Sigmoid colon (tissue), 7 donors: ENCODE data around the gene PLCB1. TPM values are rescaled to one million over a fixed set of nuclear protein-coding genes. Genes with fewer than 3 reads are reported as not detected.

ENCODE experiments used
- DNase-seq: peaks from one replicate; pipeline ENCODE4 v3.0.0-alpha.2; 2019
- H3K27ac ChIP-seq, 4 donors: fragments of 200-600 bp; sonication (generic); one replicate each; pipeline ENCODE4 v1.5.1; 2016 to 2019; ENCODE audit warnings: mild to moderate bottlenecking in 1 of 4
- H3K27me3 ChIP-seq, 3 donors: fragments of 200-600 bp; sonication (generic); one replicate each; pipeline ENCODE4 v1.5.1; 2019; ENCODE audit warnings: mild to moderate bottlenecking in 1 of 3
- H3K36me3 ChIP-seq, 4 donors: fragments of 200-600 bp; sonication (generic); one replicate each; pipeline ENCODE4 v1.5.1; 2016 to 2019
- H3K4me1 ChIP-seq, 4 donors: fragments of 200-600 bp; sonication (generic); one replicate each; pipeline ENCODE4 v1.5.1; 2017 to 2019
- H3K4me3 ChIP-seq, 4 donors: fragments of 200-600 bp; sonication (generic); one replicate each; pipeline ENCODE4 v1.5.1; 2017 to 2019; ENCODE audit warnings: mild to moderate bottlenecking in 2 of 4, moderate library complexity in 1 of 4
- H3K9me3 ChIP-seq, 4 donors: fragments of 200-600 bp in 3 of 4; sonication (generic) in 3 of 4; one replicate each; pipeline versions ENCODE4 v1.5.1 to v1.6.1; 2013 to 2019
- EP300 ChIP-seq, 4 donors: sonication (generic); formaldehyde crosslinking; IDR thresholded peaks; one replicate each; pipeline ENCODE4 v1.6.1; 2017; ENCODE audit warnings: antibody characterized with exemption in 4 of 4
- POLR2A ChIP-seq, 2 donors: fragments of 450-650 bp; IDR thresholded peaks; one replicate each; pipeline ENCODE4 v1.6.1; 2016; ENCODE audit warnings: antibody characterized with exemption in 2 of 2, mild to moderate bottlenecking in 2 of 2, moderate library complexity in 2 of 2
- POLR2AphosphoS5 ChIP-seq, 4 donors: sonication (generic); formaldehyde crosslinking; IDR thresholded peaks; one replicate each; pipeline ENCODE4 v1.6.1; 2017; ENCODE audit warnings: antibody characterized with exemption in 4 of 4
- WGBS, 2 donors: extraction: QIAGEN DNeasy Blood & Tissue Kit; methylation state at CpG; one replicate each; pipeline ENCODE4 v1.1.7; 2013; 5-methylcytosine and 5-hydroxymethylcytosine counted together
- intact Hi-C: fragments of 100-400 bp; cut with DNase I; formaldehyde crosslinking; loops from one replicate; pipeline ENCODE4 v1.15.1; 2023
- polyA plus RNA-seq, 3 donors: library from polyadenylated mRNA; stranded (reverse); fragments of 200-250 nt; gene quantifications; one replicate each; pipeline ENCODE4 v1.2.3, GENCODE V29; 2013
- total RNA-seq, 4 donors: library from RNA; depleted of rRNA; stranded (reverse); fragments of >200 nt; gene quantifications; one replicate each; pipeline ENCODE4 v1.1.0, GENCODE V29; 2016
- TF ChIP-seq, protein P1 (sequence below), 4 experiments: fragments of 450-650 bp in 3 of 4; fragments of 200-600 bp in 1 of 4; IDR thresholded peaks; one replicate each; pipeline ENCODE4 v1.5.1; 2016 to 2019; ENCODE audit warnings: antibody characterized with exemption in 4 of 4, mild to moderate bottlenecking in 3 of 4, moderate library complexity in 2 of 4
- donor health status: healthy with polysubstance abuse.
- donor health status: Bipolar disorder and iron deficiency.
- donor health status: healthy.

Gene PLCB1
- total and polyA plus RNA-seq, 7 donors, result 0.92 to 117 (median 86.7) TPM

DNA sequence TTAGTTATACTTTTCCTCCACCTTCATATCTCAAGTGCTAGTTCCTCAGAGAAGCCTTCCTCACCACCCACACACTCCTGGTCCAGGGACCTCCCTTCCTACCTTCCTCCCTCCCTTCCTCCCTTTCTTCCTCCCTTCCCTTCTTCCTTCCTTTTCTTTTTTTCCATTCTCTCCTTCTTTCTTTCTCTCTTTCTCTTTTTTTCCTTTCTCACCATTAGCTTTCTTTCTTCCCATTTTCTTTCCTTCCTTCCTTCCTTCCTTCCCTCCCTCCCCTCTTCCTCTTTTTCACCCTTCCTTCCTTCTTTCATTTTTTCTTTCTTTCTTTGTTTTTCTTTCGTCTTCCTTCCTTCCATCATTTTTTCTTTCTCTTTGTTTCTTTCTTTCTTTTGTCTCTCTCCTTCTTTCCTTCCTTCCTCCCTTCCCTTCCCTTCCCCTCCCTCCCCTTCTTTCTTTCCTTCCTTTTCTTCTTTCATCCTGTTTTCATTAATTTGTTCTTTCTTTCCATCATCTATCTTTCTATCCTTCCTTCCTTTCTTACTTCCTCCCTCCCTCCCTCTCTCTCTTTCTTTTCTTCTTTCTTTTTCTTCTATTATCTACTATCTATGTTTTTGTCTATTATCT, 416.0 kb downstream of the PLCB1 start:
- no peak overlapping the region for H3K4me3 ChIP-seq
- peaks cover 0 to 9% (median 6%) of the 10 kb centered on the region in 4 donors for H3K4me1 ChIP-seq
- intact Hi-C loops, result no loop called here
- no peak for DNase-seq
- no peaks in the 10 kb centered on the region for H3K9me3 ChIP-seq
- 90 to 91% methylated on average over 1 of the region's 1 CpG for WGBS, 2 donors
- no peaks in the 10 kb centered on the region for H3K36me3 ChIP-seq
- TF ChIP-seq EP300 (IDR thresholded peaks at IDR 0.05) (no peak), POLR2A (IDR thresholded peaks at IDR 0.05) (no peak), POLR2AphosphoS5 (IDR thresholded peaks at IDR 0.05) (no peak)
- TF ChIP-seq, protein P1, sequence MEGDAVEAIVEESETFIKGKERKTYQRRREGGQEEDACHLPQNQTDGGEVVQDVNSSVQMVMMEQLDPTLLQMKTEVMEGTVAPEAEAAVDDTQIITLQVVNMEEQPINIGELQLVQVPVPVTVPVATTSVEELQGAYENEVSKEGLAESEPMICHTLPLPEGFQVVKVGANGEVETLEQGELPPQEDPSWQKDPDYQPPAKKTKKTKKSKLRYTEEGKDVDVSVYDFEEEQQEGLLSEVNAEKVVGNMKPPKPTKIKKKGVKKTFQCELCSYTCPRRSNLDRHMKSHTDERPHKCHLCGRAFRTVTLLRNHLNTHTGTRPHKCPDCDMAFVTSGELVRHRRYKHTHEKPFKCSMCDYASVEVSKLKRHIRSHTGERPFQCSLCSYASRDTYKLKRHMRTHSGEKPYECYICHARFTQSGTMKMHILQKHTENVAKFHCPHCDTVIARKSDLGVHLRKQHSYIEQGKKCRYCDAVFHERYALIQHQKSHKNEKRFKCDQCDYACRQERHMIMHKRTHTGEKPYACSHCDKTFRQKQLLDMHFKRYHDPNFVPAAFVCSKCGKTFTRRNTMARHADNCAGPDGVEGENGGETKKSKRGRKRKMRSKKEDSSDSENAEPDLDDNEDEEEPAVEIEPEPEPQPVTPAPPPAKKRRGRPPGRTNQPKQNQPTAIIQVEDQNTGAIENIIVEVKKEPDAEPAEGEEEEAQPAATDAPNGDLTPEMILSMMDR (IDR thresholded peaks at IDR 0.05), result no peak
- H3K27ac ChIP-seq, result no peak overlapping the region
- no peaks in the 10 kb centered on the region for H3K27me3 ChIP-seq

DNA sequence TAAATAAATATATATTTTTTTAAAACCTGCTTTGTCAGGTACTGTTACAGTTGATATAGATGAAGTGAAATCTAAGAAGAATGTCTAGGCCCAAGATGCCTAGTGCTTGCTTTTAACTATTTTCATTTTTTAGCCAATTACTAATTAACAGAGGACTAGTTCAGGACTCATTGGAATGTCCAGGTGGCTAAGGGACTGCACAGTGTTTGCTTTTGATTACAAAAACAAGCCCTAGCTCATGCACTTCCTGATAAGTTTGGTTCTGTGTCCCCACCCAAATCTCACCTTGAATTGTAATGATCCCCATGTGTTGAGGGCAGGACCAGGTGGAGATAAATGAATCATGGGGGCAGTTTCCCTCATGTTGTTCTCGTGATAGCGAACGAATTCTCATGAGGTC, 417.1 kb downstream of the PLCB1 start:
- Histone ChIP-seq H3K27ac (no peak overlapping the region), H3K9me3 (no peaks in the 10 kb centered on the region), H3K36me3 (no peaks in the 10 kb centered on the region), H3K4me3 (no peak overlapping the region), H3K4me1 (peaks cover 0 to 10% (median 7%) of the 10 kb centered on the region in 4 donors), H3K27me3 (no peaks in the 10 kb centered on the region)
- TF ChIP-seq EP300 (IDR thresholded peaks at IDR 0.05) (no peak), POLR2A (IDR thresholded peaks at IDR 0.05) (no peak)
- 87 to 94% methylated on average over 3 of the region's 3 CpGs for WGBS, 2 donors
- intact Hi-C loops, result no loop called here
- DNase-seq, result no peak

DNA sequence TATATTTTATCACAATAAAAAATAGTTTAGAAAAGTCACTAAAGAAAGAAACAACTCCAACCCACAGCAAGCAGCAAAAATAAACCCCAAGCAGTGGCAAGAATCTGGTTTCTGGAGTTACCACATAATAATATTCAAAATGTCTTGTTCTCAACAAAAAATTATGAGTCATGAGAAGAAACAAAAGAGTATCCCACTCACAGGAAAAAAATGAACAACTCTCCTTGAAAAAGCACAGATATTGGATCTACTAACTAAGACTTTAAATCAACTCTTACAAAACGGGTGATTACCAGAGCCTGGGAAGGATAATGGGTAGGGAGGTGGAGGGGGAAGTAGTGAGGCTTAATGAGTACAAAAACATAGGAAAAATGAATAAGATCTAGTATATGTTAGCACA, 425.6 kb downstream of the PLCB1 start:
- TF ChIP-seq POLR2A (IDR thresholded peaks at IDR 0.05) (no peak), EP300 (IDR thresholded peaks at IDR 0.05) (no peak), POLR2AphosphoS5 (IDR thresholded peaks at IDR 0.05) (no peak)
- TF ChIP-seq, protein P1 (IDR thresholded peaks at IDR 0.05), result no peak

DNA sequence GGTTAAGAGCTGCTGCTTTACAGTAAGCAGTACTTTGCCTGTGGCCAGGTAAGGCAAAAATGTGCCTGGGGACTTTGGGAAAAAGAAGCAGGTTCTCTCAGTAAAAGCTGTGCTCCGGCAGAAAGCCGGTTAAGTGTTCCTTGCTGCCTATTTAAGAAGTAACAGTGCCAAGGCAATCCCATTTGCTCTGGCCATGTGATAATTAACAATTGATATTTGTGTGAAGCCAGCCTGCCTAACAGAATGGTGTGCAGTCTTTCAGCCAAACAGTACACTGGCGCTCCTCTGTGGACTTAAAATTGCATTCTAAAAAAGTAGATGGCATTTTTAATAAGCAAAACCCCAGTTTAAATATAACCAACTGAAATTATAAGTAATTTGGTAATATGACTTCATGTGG, 430.3 kb downstream of the PLCB1 start:
- intact Hi-C loops, result no loop called here
- no peak for DNase-seq
- Histone ChIP-seq H3K9me3 (peaks cover 0 to 4% (median 0%) of the 10 kb centered on the region in 4 donors), H3K4me1 (no peaks in the 10 kb centered on the region), H3K27ac (no peak overlapping the region), H3K4me3 (no peak overlapping the region), H3K27me3 (no peaks in the 10 kb centered on the region), H3K36me3 (no peaks in the 10 kb centered on the region)
- WGBS, 2 donors, result 94 to 95% methylated on average over 3 of the region's 3 CpGs
- TF ChIP-seq POLR2AphosphoS5 (IDR thresholded peaks at IDR 0.05) (no peak), EP300 (IDR thresholded peaks at IDR 0.05) (no peak), POLR2A (IDR thresholded peaks at IDR 0.05) (no peak)
- TF ChIP-seq, protein P1 (IDR thresholded peaks at IDR 0.05), result no peak

More for the DNA sequence above, 425.6 kb downstream of the PLCB1 start:
- intact Hi-C loops, result no loop called here
- Histone ChIP-seq H3K36me3 (no peaks in the 10 kb centered on the region), H3K4me3 (no peak overlapping the region), H3K9me3 (peaks cover 0 to 4% (median 0%) of the 10 kb centered on the region in 4 donors), H3K27ac (no peak overlapping the region), H3K4me1 (peaks cover 0 to 7% (median 0%) of the 10 kb centered on the region in 4 donors), H3K27me3 (no peaks in the 10 kb centered on the region)
- WGBS, 2 donors, result 88% methylated on average over 1 of the region's 1 CpG
- no peak for DNase-seq

DNA sequence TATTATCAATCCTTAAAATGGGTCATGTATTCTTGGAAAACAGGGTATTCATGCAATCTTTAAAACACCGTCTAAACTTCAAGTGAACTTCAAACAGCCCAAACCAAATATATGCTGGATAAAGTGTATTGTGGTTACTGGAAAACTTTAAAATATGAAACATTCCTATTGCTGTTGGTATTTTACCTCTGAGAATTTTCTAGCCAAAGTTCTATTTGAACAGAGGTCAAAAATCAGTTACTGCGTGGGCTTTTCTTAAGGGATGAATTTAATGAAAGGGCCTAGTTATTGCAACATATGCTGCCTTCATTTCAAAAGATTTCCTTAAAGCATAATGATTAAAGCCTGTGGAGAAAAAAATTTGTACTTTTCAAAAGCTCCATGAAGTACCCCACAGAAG, 436.0 kb downstream of the PLCB1 start:
- Histone ChIP-seq H3K27ac (no peak overlapping the region), H3K9me3 (no peaks in the 10 kb centered on the region), H3K4me3 (no peak overlapping the region), H3K4me1 (no peaks in the 10 kb centered on the region), H3K27me3 (no peaks in the 10 kb centered on the region), H3K36me3 (no peaks in the 10 kb centered on the region)
- TF ChIP-seq, protein P1 (IDR thresholded peaks at IDR 0.05), result no peak
- no peak for TF ChIP-seq POLR2A (IDR thresholded peaks at IDR 0.05)
- no peak for TF ChIP-seq POLR2AphosphoS5 (IDR thresholded peaks at IDR 0.05)
- no peak for TF ChIP-seq EP300 (IDR thresholded peaks at IDR 0.05)
- 86 to 94% methylated on average over 2 of the region's 2 CpGs for WGBS, 2 donors
- no peak for DNase-seq
- intact Hi-C loops, result no loop called here
